Gastroesophageal sphincter (tissue), 4 donors: Measurements from ENCODE around the gene TRAPPC3. TPM values are rescaled to one million over a fixed set of nuclear protein-coding genes. Genes with fewer than 3 reads are reported as not detected.

Source experiments
- ATAC-seq: fragments of 150-250 bp; one replicate; pipeline ENCODE4 v1.9.1; 2016; ENCODE audit warnings: mild to moderate bottlenecking, moderate library complexity
- H3K27ac ChIP-seq, 4 donors: fragments of 200-600 bp; sonication (generic) in 3 of 4; 1 replicate in 3 of 4; 2 replicates in 1 of 4; pipeline ENCODE4 v1.5.1; 2016 to 2019
- H3K27me3 ChIP-seq: fragments of 200-600 bp; sonication (generic); one replicate; pipeline ENCODE4 v1.5.1; 2019
- H3K36me3 ChIP-seq, 2 donors: fragments of 200-600 bp; sonication (generic); one replicate each; pipeline ENCODE4 v1.5.1; 2019; ENCODE audit warnings: control low read depth in 1 of 2
- H3K4me1 ChIP-seq, 3 donors: fragments of 200-600 bp; sonication (generic); 1 replicate in 2 of 3; 2 replicates in 1 of 3; pipeline ENCODE4 v1.5.1; 2016 to 2019; ENCODE audit warnings: control low read depth in 2 of 3
- H3K4me3 ChIP-seq, 2 donors: fragments of 200-600 bp; sonication (generic); one replicate each; pipeline ENCODE4 v1.5.1; 2019; ENCODE audit warnings: mild to moderate bottlenecking in 1 of 2, moderate library complexity in 1 of 2
- H3K9me3 ChIP-seq, 3 donors: fragments of 200-600 bp; sonication (generic); one replicate each; pipeline ENCODE4 v1.5.1; 2017 to 2019; ENCODE audit warnings: control low read depth in 2 of 3
- EP300 ChIP-seq: sonication (generic); formaldehyde crosslinking; IDR thresholded peaks from one replicate; pipeline ENCODE4 v1.6.1; 2017; ENCODE audit warnings: antibody characterized with exemption, mild to moderate bottlenecking
- POLR2A ChIP-seq, 2 donors: fragments of 450-650 bp; IDR thresholded peaks; one replicate each; pipeline ENCODE4 v1.6.1; 2017; ENCODE audit warnings: antibody characterized with exemption in 2 of 2, mild to moderate bottlenecking in 2 of 2, moderate library complexity in 1 of 2
- POLR2AphosphoS5 ChIP-seq: sonication (generic); formaldehyde crosslinking; IDR thresholded peaks from one replicate; pipeline ENCODE4 v1.6.1; 2017; ENCODE audit warnings: antibody characterized with exemption
- WGBS, 2 donors: methylation state at CpG; one replicate each; pipeline ENCODE4 v1.1.5; 2018; ENCODE audit warnings: low coverage in 1 of 2; 5-methylcytosine and 5-hydroxymethylcytosine counted together
- total RNA-seq, 4 donors: library from RNA; depleted of rRNA; stranded (reverse); fragments of >200 nt; gene quantifications; one replicate each; pipeline ENCODE4 v1.1.0, GENCODE V29; 2016
- TF ChIP-seq, protein P1 (sequence below), 4 experiments: fragments of 200-600 bp in 2 of 4; fragments of 450-650 bp in 2 of 4; sonication (generic) in 1 of 4; IDR thresholded peaks; one replicate each; pipeline ENCODE4 v1.5.1; 2017 to 2019; ENCODE audit warnings: antibody characterized with exemption in 4 of 4, mild to moderate bottlenecking in 2 of 4, moderate library complexity in 2 of 4

Gene TRAPPC3
- total RNA-seq, 4 donors from 2014 or later, result 102 to 166 (median 129) TPM

DNA sequence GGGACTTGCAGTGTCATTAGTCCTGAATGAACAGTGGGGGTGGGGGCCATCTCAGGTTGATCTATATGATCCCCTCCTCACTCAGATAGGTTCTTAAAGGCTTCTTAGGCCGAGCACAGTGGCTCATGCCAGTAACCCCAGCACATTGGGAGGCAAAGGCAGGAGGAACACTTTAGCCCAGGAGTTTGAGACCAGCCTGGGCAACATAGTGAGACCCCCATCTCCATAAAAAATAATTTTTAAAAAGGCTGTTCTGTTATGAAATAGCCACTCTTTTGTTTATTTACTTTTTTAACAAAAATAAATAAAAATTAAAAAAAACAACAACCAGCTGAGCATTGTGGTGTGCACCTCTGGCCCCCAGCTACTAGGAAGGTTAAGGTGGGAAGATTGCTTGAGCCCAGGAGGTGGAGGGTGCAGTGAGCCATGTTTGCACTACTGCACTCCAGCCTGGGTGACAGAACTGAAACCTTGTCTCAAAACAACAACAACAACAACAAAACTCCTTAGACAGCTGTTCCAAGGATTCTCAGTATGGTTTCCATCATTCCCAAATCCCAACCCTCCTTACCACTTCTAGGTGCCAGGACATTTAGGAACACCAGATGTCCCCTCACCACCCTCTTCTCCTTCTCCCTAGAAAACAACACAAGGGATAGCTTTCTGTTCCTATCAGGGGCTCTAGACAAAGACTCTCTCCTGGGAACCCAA lies 2.0 kb upstream of the TRAPPC3 start:
- Histone ChIP-seq H3K4me1 (peaks cover 8 to 82% (median 40%) of the 10 kb centered on the region in 3 donors), H3K27me3 (no peaks in the 10 kb centered on the region), H3K9me3 (no peaks in the 10 kb centered on the region), H3K36me3 (peaks cover 0 to 4% of the 10 kb centered on the region in 2 donors), H3K4me3 (no peak overlapping the region), H3K27ac (peak overlapping the region; percentile 93 to 100 (median 98))
- TF ChIP-seq, protein P1, sequence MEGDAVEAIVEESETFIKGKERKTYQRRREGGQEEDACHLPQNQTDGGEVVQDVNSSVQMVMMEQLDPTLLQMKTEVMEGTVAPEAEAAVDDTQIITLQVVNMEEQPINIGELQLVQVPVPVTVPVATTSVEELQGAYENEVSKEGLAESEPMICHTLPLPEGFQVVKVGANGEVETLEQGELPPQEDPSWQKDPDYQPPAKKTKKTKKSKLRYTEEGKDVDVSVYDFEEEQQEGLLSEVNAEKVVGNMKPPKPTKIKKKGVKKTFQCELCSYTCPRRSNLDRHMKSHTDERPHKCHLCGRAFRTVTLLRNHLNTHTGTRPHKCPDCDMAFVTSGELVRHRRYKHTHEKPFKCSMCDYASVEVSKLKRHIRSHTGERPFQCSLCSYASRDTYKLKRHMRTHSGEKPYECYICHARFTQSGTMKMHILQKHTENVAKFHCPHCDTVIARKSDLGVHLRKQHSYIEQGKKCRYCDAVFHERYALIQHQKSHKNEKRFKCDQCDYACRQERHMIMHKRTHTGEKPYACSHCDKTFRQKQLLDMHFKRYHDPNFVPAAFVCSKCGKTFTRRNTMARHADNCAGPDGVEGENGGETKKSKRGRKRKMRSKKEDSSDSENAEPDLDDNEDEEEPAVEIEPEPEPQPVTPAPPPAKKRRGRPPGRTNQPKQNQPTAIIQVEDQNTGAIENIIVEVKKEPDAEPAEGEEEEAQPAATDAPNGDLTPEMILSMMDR (IDR thresholded peaks at IDR 0.05), result no peak
- no peak for TF ChIP-seq POLR2AphosphoS5
- TF ChIP-seq EP300, result no peak
- no peak for TF ChIP-seq POLR2A (IDR thresholded peaks at IDR 0.05)
- ATAC-seq, result no peak
- no CpG with 5 or more reads among the region's 1 CpG for WGBS, 2 donors

GRCh38 chr1:36150296-36151133 lies 1.2 kb upstream of the TRAPPC3 start:
- TF ChIP-seq POLR2AphosphoS5 (peak; percentile 86), EP300 (no peak), POLR2A (IDR thresholded peaks at IDR 0.05) (peak in 1 of 2 donors; percentile 47)
- TF ChIP-seq, protein P1 (IDR thresholded peaks at IDR 0.05), result no peak
- peak; percentile 77 for ATAC-seq
- H3K4me1 ChIP-seq, result peaks cover 8 to 82% (median 40%) of the 10 kb centered on the region in 3 donors
- H3K4me3 ChIP-seq, result peak overlapping the region in 1 of 2 donors; percentile 9
- peaks cover 0 to 4% of the 10 kb centered on the region in 2 donors for H3K36me3 ChIP-seq
- WGBS, 2 donors, result 9 to 13% methylated on average over 4 to 7 of the region's 12 CpGs
- H3K27me3 ChIP-seq, result no peaks in the 10 kb centered on the region
- H3K27ac ChIP-seq, result peak overlapping the region; percentile 93 to 100 (median 98)
- H3K9me3 ChIP-seq, result no peaks in the 10 kb centered on the region

- H3K4me1 ChIP-seq, result peaks cover 8 to 76% (median 37%) of the 10 kb centered on the region in 3 donors
- no peak for ATAC-seq
- H3K9me3 ChIP-seq, result no peaks in the 10 kb centered on the region
- peak overlapping the region; percentile 93 to 100 (median 98) for H3K27ac ChIP-seq
- H3K27me3 ChIP-seq, result no peaks in the 10 kb centered on the region
- TF ChIP-seq POLR2A (IDR thresholded peaks at IDR 0.05), result no peak
- TF ChIP-seq, protein P1 (IDR thresholded peaks at IDR 0.05), result no peak
- TF ChIP-seq POLR2AphosphoS5, result no peak
- TF ChIP-seq EP300, result no peak
- peak overlapping the region in 1 of 2 donors; percentile 9 for H3K4me3 ChIP-seq
- WGBS, 2 donors, result 10 to 29% methylated on average over 6 of the region's 6 CpGs
- H3K36me3 ChIP-seq, result peaks cover 0 to 4% of the 10 kb centered on the region in 2 donors
Measured at GRCh38 chr1:36149973-36150295, 648 bp upstream of the TRAPPC3 start.

DNA sequence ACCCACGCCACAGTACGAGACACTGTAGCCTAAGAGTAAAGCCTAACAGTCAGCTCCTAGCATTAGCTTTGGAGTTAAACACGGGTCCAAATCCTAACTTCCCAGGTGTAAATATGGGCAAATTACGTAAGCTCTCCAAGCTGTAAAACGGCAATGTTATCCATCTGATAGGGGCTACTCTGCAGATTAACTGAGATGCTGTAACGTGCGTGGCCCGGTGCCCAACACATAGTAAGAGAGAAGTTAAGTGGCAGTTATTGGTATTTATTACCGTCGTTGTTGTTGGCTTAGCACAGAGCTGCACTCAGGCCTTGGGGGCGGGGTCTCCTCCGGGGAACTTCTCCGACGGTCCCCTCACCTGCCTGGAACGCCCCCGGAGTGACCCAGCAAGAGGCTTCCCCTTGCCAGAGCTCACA lies 457 bp downstream of the TRAPPC3 start:
- Histone ChIP-seq H3K27ac (peak overlapping the region; percentile 73 to 100 (median 96)), H3K4me1 (peaks cover 8 to 70% (median 33%) of the 10 kb centered on the region in 3 donors), H3K9me3 (no peaks in the 10 kb centered on the region), H3K36me3 (peaks cover 0 to 4% of the 10 kb centered on the region in 2 donors), H3K4me3 (peak overlapping the region; percentile 85 to 89), H3K27me3 (no peaks in the 10 kb centered on the region)
- no peak for ATAC-seq
- WGBS, 2 donors, result 1% methylated on average over 14 of the region's 16 CpGs; no CpG with 5 or more reads in 1 of the 2 donors
- TF ChIP-seq POLR2AphosphoS5 (no peak), POLR2A (IDR thresholded peaks at IDR 0.05) (no peak), EP300 (no peak)
- TF ChIP-seq, protein P1 (IDR thresholded peaks at IDR 0.05), result no peak
